A673 (cell line): Measurements from ENCODE around the gene MYO1F. TPM values are rescaled to one million over a fixed set of nuclear protein-coding genes. Genes with fewer than 3 reads are reported as not detected.

Experiments
- BruUV-seq: library from RNA; stranded (reverse); fragments of 400-500 nt; replicated peaks from 2 replicates; lab custom pipeline; 2021; lab: Mats Ljungman, UMichigan
- CTCF ChIA-PET: fragments of 300-600 bp; sonication (Branson Sonifier 250); formaldehyde crosslinking; loops from one replicate; lab custom pipeline; 2022; ENCODE audit warnings: antibody characterized with exemption; lab: Charles Lee
- POLR2A ChIA-PET: fragments of 300-600 bp; sonication (Branson Sonifier 250); formaldehyde crosslinking; loops from one replicate; lab custom pipeline; 2022; ENCODE audit warnings: antibody characterized with exemption; ENCODE audit not compliant: low non-redundant PET; lab: Charles Lee
- DNase-seq: peaks from one replicate; pipeline ENCODE4 v3.0.0-alpha.2; 2015; ENCODE audit warnings: low spot score
- H3K27ac ChIP-seq: fragments of 200-600 bp; sonication (generic); 2 replicates; pipeline ENCODE4 v1.5.1; 2016; ENCODE audit warnings: mixed run types, low read depth, mild to moderate bottlenecking, mixed read lengths, antibody characterized with exemption, low read length; ENCODE audit not compliant: poor library complexity, severe bottlenecking
- H3K27me3 ChIP-seq: fragments of 200-600 bp; sonication (generic); replicated peaks from 2 replicates; pipeline ENCODE4 v1.6.1; 2017; ENCODE audit warnings: mixed run types, low read depth, mild to moderate bottlenecking, mixed read lengths, antibody characterized with exemption, low read length; ENCODE audit not compliant: insufficient read depth, poor library complexity
- H3K36me3 ChIP-seq: fragments of 200-600 bp; sonication (generic); 2 replicates; pipeline ENCODE4 v1.6.1; 2016; ENCODE audit warnings: mixed run types, mild to moderate bottlenecking, mixed read lengths, antibody characterized with exemption, low read length; ENCODE audit not compliant: insufficient read depth, poor library complexity, severe bottlenecking
- H3K4me1 ChIP-seq: fragments of 200-600 bp; sonication (generic); 2 replicates; pipeline ENCODE4 v1.6.1; 2017; ENCODE audit warnings: mixed run types, mild to moderate bottlenecking, mixed read lengths, antibody characterized with exemption, low read length; ENCODE audit not compliant: insufficient read depth, poor library complexity, severe bottlenecking
- H3K4me3 ChIP-seq: fragments of 200-600 bp; sonication (generic); 2 replicates; pipeline ENCODE4 v1.5.1; 2016; ENCODE audit warnings: low read depth, mixed run types, mild to moderate bottlenecking, mixed read lengths, low read length; ENCODE audit not compliant: poor library complexity, severe bottlenecking
- H3K9me3 ChIP-seq: fragments of 200-600 bp; sonication (generic); 2 replicates; pipeline ENCODE4 v1.6.1; 2016; ENCODE audit warnings: mixed run types, low read depth, mild to moderate bottlenecking, mixed read lengths, antibody characterized with exemption, low read length; ENCODE audit not compliant: poor library complexity, severe bottlenecking
- CTCF ChIP-seq: fragments of 300-800, 200-600 bp; sonication (generic); conservative IDR thresholded peaks from 2 replicates; pipeline ENCODE4 v1.5.1; 2017; ENCODE audit warnings: low read depth, mild to moderate bottlenecking, antibody characterized with exemption, low read length, moderate library complexity, mixed read lengths
- EZH2 ChIP-seq: fragments of 200-600 bp; sonication (generic); IDR thresholded peaks from 2 replicates; pipeline ENCODE4 v1.6.1; 2017; ENCODE audit warnings: borderline replicate concordance, low read depth, mild to moderate bottlenecking, mixed read lengths, antibody characterized with exemption, low read length; ENCODE audit not compliant: poor library complexity, severe bottlenecking
- intact Hi-C: fragments of 100-400 bp; cut with micrococcal nuclease; formaldehyde crosslinking; loops from one replicate; pipeline ENCODE4 v1.10.0; 2022; ENCODE audit not compliant: unreplicated experiment
- total RNA-seq: library from RNA; stranded (reverse); gene quantifications from 2 replicates; pipeline ENCODE4 v1.2.3, GENCODE V29; 2021

MYO1F gene
- total RNA-seq, 1 experiment from 2014 or later, result 0.26 TPM

- Histone ChIP-seq H3K4me3 (no peak overlapping the region), H3K36me3 (peaks cover 37% of the 10 kb centered on the region), H3K27ac (no peak overlapping the region), H3K27me3 (no peaks in the 10 kb centered on the region), H3K9me3 (no peaks in the 10 kb centered on the region), H3K4me1 (no peaks in the 10 kb centered on the region)
- intact Hi-C loops, result no loop called here
- ChIA-PET CTCF (no interaction called here), POLR2A (no interaction called here)
- no TSS peak for BruUV-seq
- DNase-seq, result no peak
- TF ChIP-seq CTCF, result no peak
These were observed 86.9 kb downstream of the MYO1F start for GRCh38 chr19:8490395-8490760.

GRCh38 chr19:8489561-8490394 is 87.5 kb downstream of the MYO1F start:
- Histone ChIP-seq H3K27ac (no peak overlapping the region), H3K9me3 (no peaks in the 10 kb centered on the region), H3K27me3 (no peaks in the 10 kb centered on the region), H3K36me3 (peaks cover 43% of the 10 kb centered on the region), H3K4me3 (no peak overlapping the region), H3K4me1 (no peaks in the 10 kb centered on the region)
- POLR2A ChIA-PET, result no interaction called here
- BruUV-seq, result no TSS peak
- TF ChIP-seq EZH2 (no peak), CTCF (no peak)
- CTCF ChIA-PET, result no interaction called here
- no peak for DNase-seq
- intact Hi-C loops, result no loop called here

- POLR2A ChIA-PET, result no interaction called here
- no peaks in the 10 kb centered on the region for H3K27me3 ChIP-seq
- no peak for TF ChIP-seq EZH2
- no peak for TF ChIP-seq CTCF
- H3K36me3 ChIP-seq, result peaks cover 57% of the 10 kb centered on the region
- H3K27ac ChIP-seq, result no peak overlapping the region
- no peaks in the 10 kb centered on the region for H3K9me3 ChIP-seq
- H3K4me1 ChIP-seq, result no peaks in the 10 kb centered on the region
- H3K4me3 ChIP-seq, result no peak overlapping the region
- intact Hi-C loops, result no loop called here
- no TSS peak for BruUV-seq
- no peak for DNase-seq
- CTCF ChIA-PET, result no interaction called here
These were observed 88.9 kb downstream of the MYO1F start for GRCh38 chr19:8488365-8488764.
